Endothelial cell (in vitro differentiated cells): Measurements from ENCODE around the gene PTK7. TPM values are rescaled to one million over a fixed set of nuclear protein-coding genes. Genes with fewer than 3 reads are reported as not detected.

Experiments
- DNase-seq: peaks from one replicate; pipeline ENCODE4 v3.0.0; 2021; ENCODE audit warnings: low spot score
- H3K27ac Mint-ChIP-seq: one replicate; pipeline ENCODE4 v1.8.0; 2021; ENCODE audit warnings: mixed read lengths, inconsistent platforms; ENCODE audit not compliant: unreplicated experiment
- H3K27me3 Mint-ChIP-seq: one replicate; pipeline ENCODE4 v1.8.0; 2021; ENCODE audit warnings: mild to moderate bottlenecking, moderate library complexity, mixed read lengths, inconsistent platforms; ENCODE audit not compliant: unreplicated experiment
- H3K36me3 Mint-ChIP-seq: one replicate; pipeline ENCODE4 v1.8.0; 2021; ENCODE audit warnings: mild to moderate bottlenecking, low read depth, mixed read lengths, inconsistent platforms; ENCODE audit not compliant: unreplicated experiment
- H3K4me1 Mint-ChIP-seq: one replicate; pipeline ENCODE4 v1.8.0; 2021; ENCODE audit warnings: mild to moderate bottlenecking, mixed read lengths, inconsistent platforms; ENCODE audit not compliant: unreplicated experiment
- H3K4me3 Mint-ChIP-seq: one replicate; pipeline ENCODE4 v1.8.0; 2021; ENCODE audit warnings: mild to moderate bottlenecking, mixed read lengths, inconsistent platforms; ENCODE audit not compliant: unreplicated experiment
- H3K9me3 Mint-ChIP-seq: one replicate; pipeline ENCODE4 v1.8.0; 2021; ENCODE audit warnings: mixed read lengths, inconsistent platforms; ENCODE audit not compliant: unreplicated experiment
- CTCF ChIP-seq: fragments of 200-600 bp; sonication (generic); IDR thresholded peaks from one replicate; pipeline ENCODE4 v1.5.0; 2021; ENCODE audit warnings: antibody characterized with exemption; ENCODE audit not compliant: unreplicated experiment
- total RNA-seq: library from RNA; stranded (reverse); fragmentation: NEBNext Ultra II Directional; extraction: Animal tissue kit (Norgen Biotek cat#: 25700); gene quantifications from one replicate; pipeline ENCODE4 v1.2.1, GENCODE V29; 2021; ENCODE audit not compliant: unreplicated experiment

PTK7 gene
- total RNA-seq, 1 donor from 2014 or later = 208 TPM

- peaks cover 29% of the 10 kb centered on the region for H3K4me1 Mint-ChIP-seq
- H3K36me3 Mint-ChIP-seq = peaks cover 37% of the 10 kb centered on the region
- TF ChIP-seq CTCF = no peak
- peaks cover 5% of the 10 kb centered on the region for H3K27me3 Mint-ChIP-seq
- no peak overlapping the region for H3K27ac Mint-ChIP-seq
- H3K4me3 Mint-ChIP-seq = no peak overlapping the region
- no peak for DNase-seq
- H3K9me3 Mint-ChIP-seq = no peaks in the 10 kb centered on the region
These were observed 13.3 kb upstream of the PTK7 start for GRCh38 chr6:43062818-43063217.

GRCh38 chr6:43070028-43070632 is 6.0 kb upstream of the PTK7 start:
- H3K36me3 Mint-ChIP-seq = peaks cover 37% of the 10 kb centered on the region
- H3K9me3 Mint-ChIP-seq = no peaks in the 10 kb centered on the region
- no peak for DNase-seq
- H3K27me3 Mint-ChIP-seq = peaks cover 8% of the 10 kb centered on the region
- peaks cover 33% of the 10 kb centered on the region for H3K4me1 Mint-ChIP-seq
- H3K27ac Mint-ChIP-seq = peak overlapping the region; percentile 67
- peak; percentile 48 for TF ChIP-seq CTCF
- H3K4me3 Mint-ChIP-seq = no peak overlapping the region

GRCh38 chr6:43074847-43075669 is 1.1 kb upstream of the PTK7 start:
- Mint-ChIP-seq H3K9me3 (no peaks in the 10 kb centered on the region), H3K27me3 (peaks cover 13% of the 10 kb centered on the region), H3K27ac (no peak overlapping the region), H3K36me3 (peaks cover 24% of the 10 kb centered on the region), H3K4me1 (peaks cover 57% of the 10 kb centered on the region), H3K4me3 (peak overlapping the region; percentile 84)
- no peak for DNase-seq
- no peak for TF ChIP-seq CTCF

- TF ChIP-seq CTCF = no peak
- Mint-ChIP-seq H3K9me3 (no peaks in the 10 kb centered on the region), H3K4me3 (peak overlapping the region; percentile 80), H3K36me3 (peaks cover 28% of the 10 kb centered on the region), H3K4me1 (peaks cover 45% of the 10 kb centered on the region), H3K27ac (peak overlapping the region; percentile 42), H3K27me3 (peaks cover 11% of the 10 kb centered on the region)
- DNase-seq = peak; percentile 49
These were observed 584 bp downstream of the PTK7 start for GRCh38 chr6:43076464-43077332.
